GM19324 (cell line): ENCODE measurements around the gene PTPN11.
"Not testable (repeated sequence)": the region's sequence is repeated elsewhere in the genome, so short reads cannot be mapped to it uniquely, and the experiment has no call there.

Experiments used
- ATAC-seq: cut with Tn5 transposase; IDR thresholded peaks from one replicate; pipeline ENCODE4 v1.9.1; 2021; ENCODE audit warnings: mild to moderate bottlenecking, moderate library complexity; ENCODE audit not compliant: unreplicated experiment, low FRiP score

Gene PTPN11

GRCh38 chr12:112513471-112513870 lies 94.7 kb downstream of the PTPN11 start:
- no peak for ATAC-seq

GRCh38 chr12:112514456-112514855 lies 95.7 kb downstream of the PTPN11 start:
- ATAC-seq, result no peak

GRCh38 chr12:112514926-112515642 lies 96.3 kb downstream of the PTPN11 start:
- no peak for ATAC-seq

GRCh38 chr12:112515868-112516267 lies 97.1 kb downstream of the PTPN11 start:
- no peak for ATAC-seq

- no peak for ATAC-seq
Observed at GRCh38 chr12:112517730-112518364, 99.1 kb downstream of the PTPN11 start.

GRCh38 chr12:112518365-112518735 lies 99.6 kb downstream of the PTPN11 start:
- ATAC-seq, result no peak

GRCh38 chr12:112519841-112520340 lies 101.1 kb downstream of the PTPN11 start:
- ATAC-seq, result not testable (repeated sequence)

GRCh38 chr12:112523856-112524255 lies 105.1 kb downstream of the PTPN11 start:
- ATAC-seq, result no peak

- no peak for ATAC-seq
Observed at GRCh38 chr12:112524269-112524668, 105.5 kb downstream of the PTPN11 start.

GRCh38 chr12:112524676-112525425 lies 106.1 kb downstream of the PTPN11 start:
- no peak for ATAC-seq

- ATAC-seq, result no peak
Observed at GRCh38 chr12:112525426-112525809, 106.7 kb downstream of the PTPN11 start.

- no peak for ATAC-seq
Observed at GRCh38 chr12:112527082-112527481, 108.3 kb downstream of the PTPN11 start.

- no peak for ATAC-seq
Observed at GRCh38 chr12:112527501-112527900, 108.8 kb downstream of the PTPN11 start.

GRCh38 chr12:112528521-112528920 lies 109.8 kb downstream of the PTPN11 start:
- ATAC-seq, result no peak

GRCh38 chr12:112530941-112531340 lies 112.2 kb downstream of the PTPN11 start:
- ATAC-seq, result no peak

GRCh38 chr12:112532106-112532505 lies 113.4 kb downstream of the PTPN11 start:
- no peak for ATAC-seq

- no peak for ATAC-seq
Observed at GRCh38 chr12:112533528-112533927, 114.8 kb downstream of the PTPN11 start.

GRCh38 chr12:112535017-112535416 lies 116.3 kb downstream of the PTPN11 start:
- no peak for ATAC-seq

- no peak for ATAC-seq
Observed at GRCh38 chr12:112535637-112536366, 117.1 kb downstream of the PTPN11 start.

GRCh38 chr12:112536367-112536730 lies 117.6 kb downstream of the PTPN11 start:
- ATAC-seq, result no peak
